HG03045 (cell line): ENCODE measurements around the gene VAMP2.

Experiments
- ATAC-seq: cut with Tn5 transposase; IDR thresholded peaks from one replicate; pipeline ENCODE4 v1.9.1; 2021; ENCODE audit warnings: mild to moderate bottlenecking, moderate library complexity; ENCODE audit not compliant: unreplicated experiment

The VAMP2 gene

GRCh38 chr17:8124350-8125153 is 38.2 kb downstream of the VAMP2 start:
- ATAC-seq: no peak

DNA sequence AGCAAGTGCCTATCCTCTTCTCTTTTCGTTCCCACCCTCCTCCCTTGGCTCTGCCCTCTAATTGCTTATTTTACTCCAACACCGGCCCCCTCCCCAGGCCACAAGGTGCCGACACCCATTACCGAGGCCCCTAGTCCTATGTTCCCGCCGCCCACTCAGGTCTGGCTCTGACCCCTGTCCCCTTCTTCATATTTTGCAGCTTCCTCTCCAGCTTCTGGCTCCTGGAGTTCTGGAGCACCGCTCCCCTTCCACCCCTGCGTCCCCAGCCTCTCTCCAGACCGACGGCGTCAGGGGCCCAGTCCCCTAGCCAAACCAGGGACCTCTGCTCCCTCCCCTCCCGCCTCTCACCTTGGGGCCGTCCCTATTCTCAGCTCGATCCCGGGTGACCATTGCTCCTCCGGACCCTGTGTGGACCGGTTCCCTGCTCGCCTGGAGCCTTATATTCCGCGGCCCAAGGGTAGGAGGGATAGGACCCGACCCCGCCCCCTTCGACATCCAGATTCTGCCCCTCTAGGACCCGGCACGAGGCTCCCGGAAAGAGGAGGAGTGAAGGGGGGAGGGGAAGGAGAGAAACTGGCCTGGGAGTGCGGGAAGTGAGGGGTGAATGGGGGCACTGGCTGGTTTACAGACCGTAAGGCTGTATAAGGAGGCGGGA is 38.9 kb downstream of the VAMP2 start, which contains the start of gene HES7:
HES7 (minus strand) TSS at position 412 of the 655 bp plus-strand sequence; CDS start at position 390, 22 bp downstream.
- ATAC-seq: no peak

GRCh38 chr17:8122924-8123694 is 39.6 kb downstream of the VAMP2 start:
- no peak for ATAC-seq

GRCh38 chr17:8122422-8122923 is 40.3 kb downstream of the VAMP2 start:
- no peak for ATAC-seq

- ATAC-seq: no peak
These were observed 40.9 kb downstream of the VAMP2 start for GRCh38 chr17:8121681-8122421.

DNA sequence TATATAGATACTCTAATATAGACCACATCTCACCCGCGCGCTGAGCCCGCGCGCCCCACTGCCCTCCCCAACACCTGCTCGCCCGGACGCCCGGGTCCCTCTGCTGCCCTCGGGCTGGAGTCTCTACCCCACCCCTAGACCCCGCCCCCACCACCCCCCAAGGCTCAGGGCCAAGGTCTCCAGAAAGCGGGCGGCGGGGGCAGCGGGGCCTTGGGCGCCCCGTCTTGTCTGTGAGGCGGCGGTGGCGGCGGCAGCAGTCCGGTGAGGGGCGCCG is 41.4 kb downstream of the VAMP2 start:
- no peak for ATAC-seq

DNA sequence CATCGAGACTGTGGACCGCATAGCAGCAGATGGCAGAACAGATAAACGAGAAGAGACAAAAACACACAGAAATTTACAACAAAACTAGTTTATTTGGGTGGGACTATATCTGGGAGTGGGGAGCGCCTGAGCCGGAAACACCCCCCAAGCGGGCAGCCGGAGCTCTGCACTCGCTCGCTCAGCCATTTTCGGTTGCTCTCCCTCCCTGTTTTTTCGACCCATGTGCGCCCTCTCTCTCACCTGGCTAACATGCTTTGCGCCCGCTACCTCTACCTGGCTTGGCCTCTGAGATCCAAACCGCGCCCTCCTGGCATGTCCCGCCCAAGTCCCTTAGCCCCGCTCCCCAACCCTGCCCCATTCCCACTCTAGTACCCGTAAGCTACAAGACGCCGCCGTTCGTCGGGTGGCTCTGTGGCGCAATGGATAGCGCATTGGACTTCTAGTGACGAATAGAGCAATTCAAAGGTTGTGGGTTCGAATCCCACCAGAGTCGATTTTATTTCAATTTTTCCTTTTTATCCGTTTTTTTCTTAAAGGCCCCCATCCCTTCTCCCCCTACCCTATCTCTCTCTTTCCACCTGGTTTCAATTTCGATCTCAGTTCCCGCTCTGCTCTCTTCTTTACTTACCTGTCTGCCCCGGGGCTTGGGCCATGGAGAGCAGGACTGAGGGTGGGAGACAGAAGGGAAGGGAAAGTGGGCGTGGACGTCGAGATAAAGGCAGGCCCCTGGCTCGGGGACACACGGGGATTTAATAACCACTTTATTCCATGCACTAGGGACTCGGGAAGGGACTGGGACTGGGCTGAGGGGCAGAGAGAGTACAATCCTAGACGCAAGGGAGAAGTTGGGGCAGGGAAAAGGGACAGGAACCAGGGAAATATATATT is 42.0 kb downstream of the VAMP2 start:
- ATAC-seq: no peak

DNA sequence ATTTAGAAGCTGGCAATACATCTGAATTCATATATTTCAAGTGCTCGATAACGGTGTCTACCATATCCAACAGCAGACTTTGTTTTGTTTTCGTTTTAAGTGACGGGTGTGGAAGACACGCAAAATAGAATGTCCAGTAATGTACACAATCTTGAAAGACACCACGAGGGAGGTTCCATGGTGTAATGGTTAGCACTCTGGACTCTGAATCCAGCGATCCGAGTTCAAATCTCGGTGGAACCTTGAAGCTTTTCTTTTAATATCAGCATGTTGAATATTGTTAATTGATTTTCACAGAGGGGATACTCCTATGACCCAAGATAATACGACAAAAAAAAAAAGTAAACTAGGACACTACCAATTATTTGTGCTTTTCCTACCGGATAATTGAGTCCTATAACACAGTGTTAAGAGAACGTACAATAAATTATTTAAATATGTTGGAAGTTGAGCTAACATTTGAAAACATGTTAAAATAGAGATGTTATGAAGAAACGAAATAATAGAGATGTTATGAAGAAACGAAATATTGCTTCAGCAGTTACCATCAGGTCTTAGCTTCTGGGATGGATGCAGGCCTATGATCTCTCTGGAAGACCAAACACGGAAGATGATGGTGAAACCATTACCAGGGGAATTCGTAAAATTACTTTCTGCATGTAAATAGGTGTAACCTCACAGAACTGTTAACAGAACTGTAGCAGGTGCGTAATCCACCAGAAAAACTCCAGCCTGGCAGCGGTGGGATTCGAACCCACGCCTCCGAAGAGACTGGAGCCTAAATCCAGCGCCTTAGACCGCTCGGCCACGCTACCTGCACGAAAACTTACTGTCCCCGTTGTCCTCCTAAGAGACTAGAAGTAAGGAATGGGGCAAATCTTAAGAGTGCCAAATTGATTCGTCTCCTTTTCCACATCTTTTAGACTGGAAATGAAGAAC is 42.9 kb downstream of the VAMP2 start:
- ATAC-seq: no peak

GRCh38 chr17:8118769-8119580 is 43.8 kb downstream of the VAMP2 start:
- ATAC-seq: peak; percentile 43

DNA sequence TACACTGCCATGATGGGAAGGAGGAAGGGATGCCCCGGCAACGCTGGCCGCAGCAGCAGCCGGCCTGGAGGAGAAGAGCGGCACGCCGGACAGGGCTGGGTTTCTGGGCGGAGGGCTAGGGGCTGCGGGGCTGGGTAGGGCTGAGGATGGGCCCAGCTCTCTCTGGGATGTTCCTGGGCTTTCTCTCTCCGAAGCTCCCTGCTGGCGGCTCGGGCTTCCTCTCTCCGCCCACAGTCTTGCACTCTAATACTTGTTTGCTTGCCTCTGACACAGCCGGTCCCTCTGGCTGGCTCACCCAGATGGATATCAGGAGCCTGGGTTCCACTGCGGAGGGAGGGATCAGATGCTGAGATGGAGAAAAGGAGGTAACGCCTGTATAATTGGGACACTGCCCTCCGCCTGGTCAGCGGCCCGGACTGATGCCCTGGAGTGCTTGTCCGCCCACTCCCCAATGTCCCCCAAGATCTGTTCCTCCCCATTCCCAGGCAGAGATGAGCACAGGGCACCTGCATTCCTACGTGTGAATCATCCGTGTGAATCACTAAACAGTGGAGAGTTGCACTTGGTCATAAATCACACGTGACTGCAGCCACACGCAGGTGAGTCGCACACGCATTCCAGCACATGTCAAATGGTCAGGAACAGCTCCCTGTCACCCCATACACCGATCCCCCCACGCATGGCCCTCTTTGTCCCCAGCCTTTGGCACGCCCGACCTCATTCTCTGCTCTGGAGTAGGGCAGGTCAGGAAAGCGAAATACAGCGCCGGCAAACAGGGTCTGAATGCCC is 44.6 kb downstream of the VAMP2 start, which contains the start of gene ALOXE3:
ALOXE3 (minus strand) TSS at position 535 of the 789 bp plus-strand sequence; CDS start at position 11, 524 bp downstream.
- ATAC-seq: peak; percentile 1

DNA sequence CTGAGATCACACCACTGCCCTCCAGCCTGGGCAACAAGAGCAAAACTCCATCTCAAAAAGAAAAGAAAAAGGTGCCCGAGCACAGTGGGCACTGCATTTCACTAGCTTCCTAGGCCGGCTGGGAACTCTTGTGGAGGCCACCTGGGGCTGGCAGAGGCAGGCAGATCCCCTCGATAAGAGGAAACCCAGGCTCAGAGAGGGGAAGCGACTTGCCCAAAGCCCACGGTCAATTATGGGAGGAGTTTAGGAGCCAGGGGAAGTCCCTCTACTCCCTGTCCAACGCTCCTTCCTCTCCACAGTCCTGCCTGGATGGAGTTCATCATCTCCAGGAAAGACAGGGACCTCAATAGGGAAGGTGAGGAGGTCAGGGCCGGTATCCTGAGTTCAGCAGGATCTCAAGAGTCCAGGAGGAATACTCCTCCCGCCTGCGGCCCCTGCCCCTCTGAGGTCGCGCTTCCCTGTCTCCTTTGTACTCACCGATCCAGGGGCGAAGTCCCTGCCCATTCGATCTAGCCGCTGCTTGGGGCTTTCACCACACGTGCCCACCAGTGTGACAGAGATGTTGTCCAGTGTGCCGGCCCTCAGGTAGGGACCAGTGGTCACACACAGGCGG is 45.3 kb downstream of the VAMP2 start:
- no peak for ATAC-seq

GRCh38 chr17:8116776-8117175 is 46.0 kb downstream of the VAMP2 start:
- ATAC-seq: no peak

- ATAC-seq: no peak
These were observed 51.8 kb downstream of the VAMP2 start for GRCh38 chr17:8110907-8111306.

GRCh38 chr17:8110456-8110804 is 52.3 kb downstream of the VAMP2 start:
- ATAC-seq: no peak

DNA sequence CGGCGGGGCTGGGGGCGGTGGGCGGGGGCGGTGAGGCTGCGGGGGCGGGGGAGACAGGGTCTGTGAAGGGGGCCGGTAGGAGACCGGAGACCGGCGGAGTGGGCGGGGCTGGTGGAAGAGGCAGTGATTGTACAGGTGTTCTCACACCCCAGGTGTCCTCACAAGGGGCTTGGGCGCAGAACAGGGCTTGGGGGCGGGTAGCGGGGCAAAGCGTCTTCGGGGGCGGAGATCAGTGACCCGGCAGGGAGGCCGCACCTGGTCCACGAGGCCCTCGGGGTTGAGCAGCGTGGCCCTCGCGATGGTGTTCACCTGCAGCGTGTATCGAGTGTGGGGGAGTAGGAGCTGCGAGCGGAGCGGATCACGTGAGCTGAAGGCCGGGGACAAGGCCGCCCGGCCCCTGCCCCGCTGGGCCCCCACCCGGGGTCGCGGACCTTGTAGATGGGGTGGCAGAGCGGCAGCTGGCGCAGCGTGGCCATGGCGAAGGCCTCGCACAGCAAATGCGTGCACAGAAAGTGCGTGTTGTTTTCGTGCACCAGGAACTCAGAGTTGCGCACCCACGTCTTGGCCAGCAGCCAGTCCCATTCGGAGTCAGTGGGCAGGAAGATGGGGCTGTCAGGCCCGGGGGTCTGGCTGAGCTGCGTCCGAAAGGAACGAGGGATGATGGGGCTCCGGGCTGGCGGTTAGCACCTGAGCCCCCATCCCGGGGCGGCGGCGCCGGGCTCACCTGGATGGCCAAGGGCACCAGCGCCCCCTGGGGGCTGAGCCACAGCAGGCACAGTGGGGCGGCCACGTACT is 52.9 kb downstream of the VAMP2 start:
- ATAC-seq: no peak
